Erythroblast (primary cell): ENCODE measurements around the gene JARID2.

Experiments
- GATA1 ChIP-seq: IDR thresholded peaks from 2 replicates; pipeline ENCODE4 v1.6.1; 2011; ENCODE audit warnings: low read depth, mild to moderate bottlenecking, control low read depth, low read length, moderate library complexity
- POLR2A ChIP-seq: IDR thresholded peaks from 2 replicates; pipeline ENCODE4 v1.6.1; 2011; ENCODE audit warnings: mild to moderate bottlenecking, low read length

DNA sequence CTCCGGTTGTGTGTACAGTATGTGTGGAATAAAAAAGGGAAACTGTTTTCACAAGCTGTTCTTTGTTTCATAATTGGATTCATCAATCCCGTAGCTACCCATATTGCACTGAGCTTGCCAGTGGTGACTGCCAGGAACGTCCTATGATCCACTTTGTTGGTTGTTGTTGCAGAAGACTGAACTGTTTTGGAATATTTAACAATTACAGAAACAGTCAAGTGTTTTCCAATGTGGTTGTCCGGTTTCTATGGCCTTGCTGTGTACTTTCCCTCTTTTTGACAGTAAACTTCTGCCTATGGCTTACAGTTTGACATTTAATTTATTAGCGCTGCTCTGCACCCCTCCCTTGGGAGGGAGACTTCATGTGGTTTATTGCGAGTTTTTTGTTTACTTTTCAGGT lies 275.7 kb downstream of the JARID2 start:
- no peak for TF ChIP-seq POLR2A
- no peak for TF ChIP-seq GATA1
